NCI-H345 treated with DMSO at 0.1 percent for 48 hours (cell line): Measurements from ENCODE around the gene CALD1.

ENCODE experiments used
- DNase-seq: peaks from one replicate; lab custom pipeline; 2025; ENCODE audit not compliant: unreplicated experiment; lab: John Stamatoyannopoulos, UW

Gene CALD1

GRCh38 chr7:134920026-134920753 lies 140.8 kb downstream of the CALD1 start:
- no peak for DNase-seq

DNA sequence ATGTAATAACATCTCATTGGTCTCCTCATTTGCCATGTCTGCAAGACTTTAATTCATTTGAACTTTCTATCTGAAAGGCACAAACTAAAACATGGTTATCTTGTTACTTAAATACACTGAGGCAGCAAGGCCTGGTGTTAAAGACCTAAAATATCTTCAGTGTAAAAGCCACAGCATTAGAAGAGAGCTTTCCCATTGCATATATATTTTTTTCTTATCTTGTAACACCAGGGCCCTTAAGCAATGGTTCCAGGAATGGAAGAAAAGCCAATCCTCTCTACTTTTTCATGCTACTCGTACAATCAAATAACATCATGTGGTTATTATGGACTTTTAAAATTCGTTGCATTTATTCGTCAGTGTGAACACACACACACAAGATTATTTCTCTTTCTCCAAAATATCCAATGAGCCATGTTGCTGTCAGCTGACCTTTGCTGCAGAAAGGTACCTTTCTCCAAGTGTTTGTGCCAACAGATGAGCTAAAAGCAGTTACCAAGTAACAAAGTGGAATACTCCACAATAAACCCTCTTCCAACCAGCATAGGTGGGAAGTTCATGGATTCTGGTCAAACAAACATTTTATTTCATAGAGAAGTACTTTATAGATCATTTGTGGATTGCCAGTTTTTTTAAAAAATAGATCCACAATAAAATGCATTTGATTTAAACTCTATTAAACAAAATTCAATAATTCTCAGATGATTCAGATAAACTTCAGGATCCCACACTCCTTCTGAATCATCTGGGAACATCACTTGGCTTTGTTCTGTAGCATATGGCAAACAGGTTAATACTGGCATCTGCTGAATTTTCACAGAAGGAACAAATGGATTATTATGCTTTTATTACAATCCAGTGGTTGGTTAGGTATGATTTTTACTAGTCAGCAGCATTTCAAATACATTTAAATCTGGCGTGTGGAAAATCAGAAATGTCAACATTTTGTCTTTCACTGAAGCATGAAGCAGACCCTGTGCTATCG lies 143.6 kb downstream of the CALD1 start:
- no peak for DNase-seq

- DNase-seq, result no peak
These were observed 146.3 kb downstream of the CALD1 start for GRCh38 chr7:134925766-134926165.

- DNase-seq, result no peak
These were observed 147.0 kb downstream of the CALD1 start for GRCh38 chr7:134926396-134926795.

- no peak for DNase-seq
These were observed 147.6 kb downstream of the CALD1 start for GRCh38 chr7:134927076-134927475.

DNA sequence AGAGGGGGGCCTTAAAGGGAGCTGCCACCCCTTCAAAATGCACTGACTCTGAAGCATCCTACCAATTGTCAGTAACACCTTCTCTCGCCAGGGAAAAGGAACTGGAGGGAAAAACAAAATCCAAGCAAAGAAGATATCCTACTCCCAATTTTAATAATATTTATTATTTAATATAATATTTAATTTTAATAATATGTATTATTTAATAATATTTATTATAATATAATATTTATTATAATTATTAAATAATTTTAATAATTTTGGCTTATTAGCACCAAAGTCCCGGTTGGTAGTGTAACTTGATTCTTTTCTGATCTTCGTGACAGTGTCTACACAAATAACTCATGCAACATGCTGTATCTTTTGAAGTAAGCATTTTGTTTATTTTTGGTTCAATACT lies 148.3 kb downstream of the CALD1 start:
- DNase-seq, result no peak

- no peak for DNase-seq
These were observed 149.1 kb downstream of the CALD1 start for GRCh38 chr7:134928554-134928953.

GRCh38 chr7:134931487-134931886 lies 152.1 kb downstream of the CALD1 start:
- no peak for DNase-seq

DNA sequence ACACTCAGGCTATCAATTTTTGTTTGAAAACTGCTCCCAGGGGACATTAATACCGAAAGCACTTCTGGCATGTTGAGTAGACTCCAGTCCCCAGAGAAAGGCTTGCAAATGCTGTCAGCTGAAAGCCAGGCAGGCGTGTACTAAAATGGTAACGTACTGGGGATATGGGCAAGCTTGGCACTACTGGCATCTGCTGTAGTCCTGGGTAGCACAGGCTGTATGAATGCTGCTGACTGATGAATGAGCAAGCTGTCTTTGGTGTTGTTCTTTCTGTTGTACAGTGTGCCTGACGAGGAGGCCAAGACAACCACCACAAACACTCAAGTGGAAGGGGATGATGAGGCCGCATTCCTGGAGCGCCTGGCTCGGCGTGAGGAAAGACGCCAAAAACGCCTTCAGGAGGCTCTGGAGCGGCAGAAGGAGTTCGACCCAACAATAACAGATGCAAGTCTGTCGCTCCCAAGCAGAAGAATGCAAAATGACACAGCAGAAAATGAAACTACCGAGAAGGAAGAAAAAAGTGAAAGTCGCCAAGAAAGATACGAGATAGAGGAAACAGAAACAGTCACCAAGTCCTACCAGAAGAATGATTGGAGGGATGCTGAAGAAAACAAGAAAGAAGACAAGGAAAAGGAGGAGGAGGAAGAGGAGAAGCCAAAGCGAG lies 153.4 kb downstream of the CALD1 start:
- DNase-seq, result no peak

DNA sequence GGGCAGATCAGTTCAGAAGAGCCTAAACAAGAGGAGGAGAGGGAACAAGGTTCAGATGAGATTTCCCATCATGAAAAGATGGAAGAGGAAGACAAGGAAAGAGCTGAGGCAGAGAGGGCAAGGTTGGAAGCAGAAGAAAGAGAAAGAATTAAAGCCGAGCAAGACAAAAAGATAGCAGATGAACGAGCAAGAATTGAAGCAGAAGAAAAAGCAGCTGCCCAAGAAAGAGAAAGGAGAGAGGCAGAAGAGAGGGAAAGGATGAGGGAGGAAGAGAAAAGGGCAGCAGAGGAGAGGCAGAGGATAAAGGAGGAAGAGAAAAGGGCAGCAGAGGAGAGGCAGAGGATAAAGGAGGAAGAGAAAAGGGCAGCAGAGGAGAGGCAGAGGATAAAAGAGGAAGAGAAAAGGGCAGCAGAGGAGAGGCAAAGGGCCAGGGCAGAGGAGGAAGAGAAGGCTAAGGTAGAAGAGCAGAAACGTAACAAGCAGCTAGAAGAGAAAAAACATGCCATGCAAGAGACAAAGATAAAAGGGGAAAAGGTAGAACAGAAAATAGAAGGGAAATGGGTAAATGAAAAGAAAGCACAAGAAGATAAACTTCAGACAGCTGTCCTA lies 154.1 kb downstream of the CALD1 start:
- DNase-seq, result no peak

- DNase-seq, result no peak
These were observed 156.3 kb downstream of the CALD1 start for GRCh38 chr7:134935701-134936100.

- no peak for DNase-seq
These were observed 157.6 kb downstream of the CALD1 start for GRCh38 chr7:134936893-134937510.

GRCh38 chr7:134938141-134938540 lies 158.7 kb downstream of the CALD1 start:
- no peak for DNase-seq

DNA sequence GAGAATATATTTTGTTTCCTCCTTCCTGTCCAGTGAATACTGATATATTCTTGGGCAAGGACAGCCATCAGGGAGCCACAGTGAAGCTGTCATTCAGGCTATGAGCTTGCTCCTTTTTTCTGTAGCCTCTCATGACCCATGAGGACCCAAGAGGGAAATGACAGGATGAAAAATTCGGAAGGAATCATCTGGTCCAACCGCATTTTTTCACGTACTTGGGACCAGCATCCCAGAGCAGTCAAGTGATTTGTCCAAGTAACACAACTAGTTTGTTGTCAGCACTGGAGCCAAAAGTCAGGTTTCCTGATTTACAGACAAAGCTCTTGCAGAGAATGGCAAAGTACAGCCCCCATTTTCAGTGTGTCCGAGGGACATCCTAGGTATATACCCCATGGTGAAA lies 159.7 kb downstream of the CALD1 start:
- no peak for DNase-seq

DNA sequence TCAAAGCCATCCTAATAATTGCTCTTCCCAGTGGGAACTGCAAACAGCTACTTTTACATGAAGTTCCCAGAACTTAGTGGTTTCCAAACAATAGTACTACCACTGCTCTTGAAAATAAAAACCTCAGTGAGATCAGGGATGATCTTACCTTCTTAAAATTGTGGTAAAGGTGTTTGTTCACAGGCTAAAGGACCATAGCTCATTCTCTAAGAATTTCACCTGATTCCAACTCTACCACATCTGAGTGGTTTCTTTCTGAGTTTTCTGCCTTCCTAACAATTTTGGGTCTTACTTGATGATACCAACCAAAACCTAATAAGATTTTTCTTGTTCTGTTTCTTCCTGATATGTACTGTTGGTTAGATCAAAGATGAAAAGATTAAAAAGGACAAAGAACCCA lies 161.3 kb downstream of the CALD1 start:
- DNase-seq, result no peak

DNA sequence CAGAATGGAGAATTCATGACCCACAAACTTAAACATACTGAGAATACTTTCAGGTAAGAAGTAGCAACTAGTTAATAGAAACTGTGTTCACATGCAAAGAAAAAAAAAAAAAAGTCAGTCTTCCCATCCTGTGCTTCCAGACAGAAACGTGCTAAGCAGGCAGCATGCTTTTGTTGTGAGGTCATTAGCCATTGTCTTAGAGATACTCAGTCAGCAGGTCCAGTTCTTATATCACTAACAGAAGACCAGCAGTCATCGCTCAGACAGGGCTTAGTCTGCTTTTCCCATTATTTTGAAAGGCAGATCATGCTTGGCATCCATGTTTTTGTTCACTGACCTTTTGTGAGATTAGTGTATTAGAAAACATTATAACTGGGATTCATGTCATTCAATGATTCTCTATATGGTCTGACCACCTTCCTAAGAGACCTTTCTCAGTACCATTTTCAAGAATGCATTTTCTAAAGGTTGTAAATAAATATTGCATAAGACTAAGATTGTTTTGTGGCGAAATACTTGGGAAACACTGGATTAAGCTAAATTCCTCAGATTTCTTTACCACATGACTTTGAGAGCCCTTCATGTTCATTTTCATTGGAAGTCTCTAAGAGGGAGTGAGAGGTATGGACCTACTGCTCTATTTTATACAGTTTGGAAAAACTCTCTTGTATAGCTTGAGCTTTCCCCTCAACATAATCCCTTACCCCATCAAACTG lies 161.9 kb downstream of the CALD1 start:
- no peak for DNase-seq

DNA sequence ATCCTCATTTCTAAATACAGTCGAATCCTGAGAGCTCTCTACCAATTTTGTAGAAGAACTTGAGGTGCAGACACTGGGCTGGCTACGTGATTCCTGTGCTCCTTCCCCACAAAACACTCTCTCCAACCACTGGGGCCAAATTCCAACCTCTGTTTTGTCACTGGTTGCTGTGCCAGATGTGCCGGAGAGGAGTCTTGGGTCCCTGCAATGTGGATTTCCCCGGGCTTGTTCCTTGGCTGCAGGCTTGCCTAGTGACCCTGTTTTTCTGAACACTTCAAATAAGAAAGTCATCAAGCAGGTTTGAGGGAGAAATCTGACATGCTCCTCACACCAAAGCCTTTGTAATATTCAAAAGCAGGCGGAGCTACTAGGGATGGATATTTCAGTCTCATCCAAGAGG lies 162.5 kb downstream of the CALD1 start:
- no peak for DNase-seq

DNA sequence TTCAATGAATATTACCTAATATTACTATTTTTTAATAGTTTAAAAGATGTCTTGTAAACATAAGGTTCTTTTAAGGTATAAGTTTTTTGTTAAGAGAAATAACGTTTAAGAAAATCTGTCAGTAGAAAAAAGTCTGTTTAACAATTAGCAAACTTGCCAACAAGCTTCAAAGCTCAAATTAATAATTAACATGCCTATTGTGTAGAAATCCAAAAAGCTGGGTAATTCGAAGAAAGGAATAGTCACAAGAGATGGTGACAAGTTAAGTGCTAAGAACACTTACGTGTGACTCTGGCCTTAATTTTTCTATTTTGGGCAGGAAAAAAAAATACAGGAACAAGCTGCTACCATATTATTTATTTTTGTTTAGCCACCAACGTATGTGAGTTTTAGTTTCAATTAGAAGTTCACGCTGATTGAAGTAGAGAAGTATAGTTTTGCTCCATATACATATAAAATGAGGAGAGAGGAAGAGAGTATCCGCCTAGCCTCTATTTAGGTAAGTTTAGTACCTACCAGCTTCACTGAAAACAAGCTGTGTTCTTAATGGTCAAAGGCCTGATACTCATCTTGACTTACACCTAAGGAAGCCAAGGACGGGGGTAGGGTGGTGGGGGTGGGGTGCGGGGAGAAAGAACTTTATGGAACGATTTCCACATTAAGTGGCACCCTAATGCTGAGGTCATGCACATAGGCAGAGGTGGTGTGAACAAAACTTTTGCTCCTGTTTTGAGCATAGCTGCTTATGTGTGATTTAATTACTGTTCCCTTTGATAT lies 163.4 kb downstream of the CALD1 start:
- DNase-seq, result no peak

GRCh38 chr7:134943785-134944400 lies 164.5 kb downstream of the CALD1 start:
- no peak for DNase-seq
